Umbilical cord (tissue), 2 donors: Measurements from ENCODE around the gene DHDDS. TPM values are rescaled to one million over a fixed set of nuclear protein-coding genes. Genes with fewer than 3 reads are reported as not detected.
"Not testable (repeated sequence)": the region's sequence is repeated elsewhere in the genome, so short reads cannot be mapped to it uniquely, and the experiment has no call there.

ENCODE experiments used
- DNase-seq: peaks from one replicate; pipeline ENCODE4 v3.0.0-alpha.2; 2015; ENCODE audit warnings: low spot score
- total RNA-seq: library from RNA; depleted of rRNA; stranded (reverse); fragments of >200 nt; gene quantifications from one replicate; pipeline ENCODE4 v1.2.3, GENCODE V29; 2014; ENCODE audit warnings: low replicate concordance; ENCODE audit not compliant: insufficient read depth

DHDDS gene
- total RNA-seq, 1 donor from 2014 or later, result 26.2 TPM

- no peak for DNase-seq
Measured at GRCh38 chr1:26475989-26476388, 43.9 kb downstream of the DHDDS start.

- no peak for DNase-seq
Measured at GRCh38 chr1:26476958-26477357, 44.8 kb downstream of the DHDDS start.

GRCh38 chr1:26477446-26478152 is 45.5 kb downstream of the DHDDS start:
- no peak for DNase-seq

- DNase-seq, result no peak
Measured at GRCh38 chr1:26478159-26478558, 46.0 kb downstream of the DHDDS start.

GRCh38 chr1:26478988-26479387 is 46.9 kb downstream of the DHDDS start:
- no peak for DNase-seq

- no peak for DNase-seq
Measured at GRCh38 chr1:26482921-26483320, 50.8 kb downstream of the DHDDS start.

- DNase-seq, result no peak
Measured at GRCh38 chr1:26483980-26484379, 51.9 kb downstream of the DHDDS start.

GRCh38 chr1:26490155-26490554 is 58.0 kb downstream of the DHDDS start:
- DNase-seq, result no peak

- no peak for DNase-seq
Measured at GRCh38 chr1:26493267-26493666, 61.1 kb downstream of the DHDDS start.

- DNase-seq, result no peak
Measured at GRCh38 chr1:26493938-26494337, 61.8 kb downstream of the DHDDS start.

GRCh38 chr1:26496861-26497260 is 64.7 kb downstream of the DHDDS start:
- peak; percentile 60 for DNase-seq

- DNase-seq, result no peak
Measured at GRCh38 chr1:26498894-26499293, 66.8 kb downstream of the DHDDS start.

GRCh38 chr1:26500488-26501175 is 68.5 kb downstream of the DHDDS start:
- DNase-seq, result peak; percentile 91

- not testable (repeated sequence) for DNase-seq
Measured at GRCh38 chr1:26510711-26511110, 78.6 kb downstream of the DHDDS start.

GRCh38 chr1:26515836-26516235 is 83.7 kb downstream of the DHDDS start:
- DNase-seq, result not testable (repeated sequence)

GRCh38 chr1:26516987-26517765 is 85.1 kb downstream of the DHDDS start:
- no peak for DNase-seq

- DNase-seq, result no peak
Measured at GRCh38 chr1:26517766-26518049, 85.6 kb downstream of the DHDDS start.

GRCh38 chr1:26518355-26518754 is 86.2 kb downstream of the DHDDS start:
- DNase-seq, result no peak

GRCh38 chr1:26520339-26520738 is 88.2 kb downstream of the DHDDS start:
- no peak for DNase-seq
